Measurements from ENCODE around the gene ADAMTS8.

- TF ChIP-seq CTCF (IDR thresholded peaks at IDR 0.05) (no peak), POLR2A (IDR thresholded peaks at IDR 0.05) (no peak)
These were observed 7.2 kb downstream of the ADAMTS8 start for GRCh38 chr11:130421199-130421585.
